HEK293 (cell line): ENCODE measurements around the gene STK11.
A peak's percentile ranks its signal among the peaks of the same experiment; 100 is the strongest.

Experiments
- CTCF ChIP-seq: fragments of 450-650 bp; formaldehyde crosslinking; IDR thresholded peaks from 2 replicates; pipeline ENCODE4 v1.5.1; 2016; ENCODE audit warnings: missing biosample characterization, missing genetic modification characterization
- PBX3 ChIP-seq: sonication (generic); formaldehyde crosslinking; IDR thresholded peaks from 2 replicates; pipeline ENCODE4 v1.8.1; 2022; ENCODE audit warnings: mild to moderate bottlenecking, moderate library complexity, missing genetic modification reagents
- SP7 ChIP-seq: fragments of 450-650 bp; formaldehyde crosslinking; IDR thresholded peaks from 2 replicates; pipeline ENCODE4 v1.5.1; 2016; ENCODE audit warnings: missing biosample characterization, missing genetic modification characterization
- ZNF341 ChIP-seq: fragments of 450-650 bp; formaldehyde crosslinking; IDR thresholded peaks from 2 replicates; pipeline ENCODE4; 2016; ENCODE audit warnings: low read depth, missing biosample characterization, missing genetic modification characterization
- ZNF791 ChIP-seq: fragments of 450-650 bp; formaldehyde crosslinking; IDR thresholded peaks from 2 replicates; pipeline ENCODE4 v1.5.1; 2016; ENCODE audit warnings: missing biosample characterization, missing genetic modification characterization

GRCh38 chr19:1261798-1262622 lies 56.4 kb downstream of the STK11 start:
- TF ChIP-seq ZNF341 (tag by site-specific recombination) (peak; percentile 87), CTCF (tag by site-specific recombination) (no peak), PBX3 (no peak), ZNF791 (tag by site-specific recombination) (no peak), SP7 (no peak)
